Epidermal melanocyte (primary cell): ENCODE results near the gene CTAGE4.
"Not testable (repeated sequence)": the region's sequence is repeated elsewhere in the genome, so short reads cannot be mapped to it uniquely, and the experiment has no call there.

Experiments used
- DNase-seq: peaks from one replicate; pipeline ENCODE4 v3.0.0; 2011; ENCODE audit warnings: low spot score; ENCODE audit not compliant: insufficient read length

The CTAGE4 gene, protein sequence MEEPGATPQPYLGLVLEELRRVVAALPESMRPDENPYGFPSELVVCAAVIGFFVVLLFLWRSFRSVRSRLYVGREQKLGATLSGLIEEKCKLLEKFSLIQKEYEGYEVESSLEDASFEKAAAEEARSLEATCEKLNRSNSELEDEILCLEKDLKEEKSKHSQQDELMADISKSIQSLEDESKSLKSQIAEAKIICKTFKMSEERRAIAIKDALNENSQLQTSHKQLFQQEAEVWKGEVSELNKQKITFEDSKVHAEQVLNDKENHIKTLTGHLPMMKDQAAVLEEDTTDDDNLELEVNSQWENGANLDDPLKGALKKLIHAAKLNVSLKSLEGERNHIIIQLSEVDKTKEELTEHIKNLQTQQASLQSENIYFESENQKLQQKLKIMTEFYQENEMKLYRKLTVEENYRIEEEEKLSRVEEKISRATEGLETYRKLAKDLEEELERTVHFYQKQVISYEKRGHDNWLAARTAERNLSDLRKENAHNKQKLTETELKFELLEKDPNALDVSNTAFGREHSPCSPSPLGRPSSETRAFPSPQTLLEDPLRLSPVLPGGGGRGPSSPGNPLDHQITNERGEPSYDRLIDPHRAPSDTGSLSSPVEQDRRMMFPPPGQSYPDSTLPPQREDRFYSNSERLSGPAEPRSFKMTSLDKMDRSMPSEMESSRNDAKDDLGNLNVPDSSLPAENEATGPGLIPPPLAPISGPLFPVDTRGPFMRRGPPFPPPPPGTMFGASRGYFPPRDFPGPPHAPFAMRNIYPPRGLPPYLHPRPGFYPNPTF

GRCh38 chr7:144183166-144183565 lies at the start of gene CTAGE4:
Gene CTAGE4, plus strand, starts transcription at chr7:144183466. Its CDS starts 38 bp downstream, at chr7:144183504.
- not testable (repeated sequence) for DNase-seq

GRCh38 chr7:144134116-144134515 lies 49.1 kb upstream of the CTAGE4 start:
- no peak for DNase-seq

- DNase-seq = no peak
Observed at GRCh38 chr7:144137501-144137900, 45.8 kb upstream of the CTAGE4 start.

DNA sequence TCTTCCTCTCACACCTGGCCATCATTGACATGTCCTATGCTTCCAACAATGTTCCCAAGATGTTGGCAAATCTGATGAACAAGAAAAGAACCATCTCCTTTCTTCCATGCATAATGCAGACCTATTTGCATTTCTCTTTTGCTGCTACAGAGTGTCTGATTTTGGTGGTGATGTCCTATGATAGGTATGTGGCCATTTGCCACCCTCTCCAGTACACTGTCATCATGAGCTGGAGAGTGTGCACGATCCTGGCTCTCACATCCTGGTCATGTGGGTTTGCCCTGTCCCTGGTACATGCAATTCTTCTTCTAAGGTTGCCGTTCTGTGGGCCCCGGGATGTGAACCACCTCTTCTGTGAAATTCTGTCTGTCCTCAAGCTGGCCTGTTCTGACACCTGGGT lies 41.1 kb upstream of the CTAGE4 start:
- no peak for DNase-seq

GRCh38 chr7:144144426-144144825 lies 38.8 kb upstream of the CTAGE4 start:
- DNase-seq = no peak

DNA sequence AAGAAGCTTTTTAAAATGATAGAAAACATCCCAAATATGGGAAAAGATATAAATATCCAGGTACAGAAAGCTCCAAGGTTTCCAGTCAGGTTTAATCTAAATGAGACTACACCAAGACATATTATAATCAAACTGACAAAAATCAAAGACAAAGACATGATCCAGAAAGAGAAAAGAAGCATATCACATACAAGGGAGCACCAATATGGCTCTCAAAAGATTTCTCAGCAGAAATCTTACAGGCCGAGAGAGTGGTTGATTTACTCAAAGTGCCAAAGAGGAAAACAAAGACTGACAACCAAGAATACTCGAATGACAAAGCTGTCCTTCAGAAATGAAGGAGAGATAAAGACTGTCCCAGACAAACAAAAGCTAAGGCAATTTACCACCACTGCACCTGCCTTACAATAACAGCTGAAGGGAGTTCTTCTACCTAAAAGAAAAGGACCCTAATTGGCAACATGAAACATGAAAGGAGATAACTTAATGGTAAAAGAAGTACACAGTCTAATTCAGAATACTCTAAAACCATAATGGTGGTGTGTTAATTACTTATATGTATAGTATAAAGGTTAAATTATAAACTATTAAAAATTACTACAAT lies 34.9 kb upstream of the CTAGE4 start:
- no peak for DNase-seq

DNA sequence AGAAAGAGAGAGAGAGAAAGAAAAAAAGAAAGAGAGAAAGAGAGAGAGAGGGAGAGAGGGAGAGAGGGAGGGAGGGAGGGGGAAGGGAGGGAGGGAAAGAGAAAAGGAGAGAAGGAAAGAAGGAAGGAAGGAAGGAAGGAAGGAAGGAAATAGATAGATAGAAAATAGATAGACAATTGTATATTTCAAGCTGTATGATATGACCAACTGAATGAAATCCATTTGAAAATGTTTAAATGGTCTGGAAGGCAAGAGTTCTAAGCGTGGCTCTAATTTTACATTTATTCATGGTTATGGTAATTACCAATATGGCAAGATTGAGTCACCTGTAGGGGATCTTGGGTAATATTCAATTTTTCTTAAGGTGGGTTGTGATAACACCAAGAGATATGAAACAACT lies 24.4 kb upstream of the CTAGE4 start:
- no peak for DNase-seq

- no peak for DNase-seq
Observed at GRCh38 chr7:144164784-144165183, 18.5 kb upstream of the CTAGE4 start.

DNA sequence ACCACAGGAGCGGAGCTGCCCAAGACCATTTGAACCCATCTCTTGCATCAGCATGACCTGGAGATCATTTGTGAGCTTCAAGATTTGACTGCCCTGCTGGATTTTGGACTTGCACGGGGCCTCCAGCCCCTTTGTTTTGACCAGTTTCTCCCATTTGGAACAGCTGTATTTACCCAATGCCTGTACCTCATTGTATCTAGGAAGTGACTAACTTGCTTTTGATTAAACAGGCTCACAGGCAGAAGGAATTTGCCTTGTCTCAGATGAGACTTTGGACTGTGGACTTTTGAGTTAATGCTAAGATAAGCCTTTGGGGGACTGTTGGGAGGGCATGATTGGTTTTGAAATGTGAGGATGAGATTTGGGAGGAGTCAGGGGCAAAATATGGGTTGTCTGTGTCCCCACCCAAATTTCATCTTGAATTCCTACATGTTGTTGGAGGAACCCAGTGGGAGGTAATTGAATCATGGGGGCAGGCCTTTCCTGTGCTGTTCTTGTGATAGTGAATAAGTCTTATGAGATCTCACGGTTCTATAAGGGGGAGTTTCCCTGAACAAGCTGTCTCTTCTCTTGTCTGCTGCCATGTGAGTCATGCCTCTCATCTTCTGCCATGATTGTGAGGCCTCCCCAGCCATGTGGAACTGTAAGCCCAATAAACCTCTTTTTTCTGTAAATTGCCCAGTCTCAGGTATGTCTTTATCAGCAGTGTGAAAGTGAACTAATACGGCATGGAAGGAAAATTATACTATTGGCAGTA lies 11.5 kb upstream of the CTAGE4 start:
- not testable (repeated sequence) for DNase-seq

- DNase-seq = no peak
Observed at GRCh38 chr7:144174613-144175012, 8.7 kb upstream of the CTAGE4 start.

- DNase-seq = not testable (repeated sequence)
Observed at GRCh38 chr7:144178380-144179164, 4.7 kb upstream of the CTAGE4 start.

DNA sequence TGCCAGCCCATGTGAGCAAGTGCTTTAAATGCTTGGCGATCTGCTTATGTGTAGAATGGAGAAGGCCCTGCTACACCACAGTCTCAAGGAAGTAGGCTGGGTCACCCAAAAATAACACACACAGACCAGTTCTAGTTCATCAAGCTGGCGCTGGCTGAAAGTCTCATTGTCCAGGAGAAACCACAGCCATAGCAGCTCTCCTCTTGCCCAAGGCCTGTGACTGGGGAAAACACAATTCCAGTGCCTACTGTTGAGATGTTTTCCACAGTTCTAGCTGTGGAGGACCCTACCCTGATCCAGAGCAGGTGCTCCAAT lies 4.1 kb upstream of the CTAGE4 start:
- not testable (repeated sequence) for DNase-seq

GRCh38 chr7:144187848-144188247 lies 4.6 kb downstream of the CTAGE4 start:
- DNase-seq = not testable (repeated sequence)

- DNase-seq = not testable (repeated sequence)
Observed at GRCh38 chr7:144188578-144189171, 5.4 kb downstream of the CTAGE4 start.

GRCh38 chr7:144193782-144194181 lies 10.5 kb downstream of the CTAGE4 start:
- DNase-seq = not testable (repeated sequence)

DNA sequence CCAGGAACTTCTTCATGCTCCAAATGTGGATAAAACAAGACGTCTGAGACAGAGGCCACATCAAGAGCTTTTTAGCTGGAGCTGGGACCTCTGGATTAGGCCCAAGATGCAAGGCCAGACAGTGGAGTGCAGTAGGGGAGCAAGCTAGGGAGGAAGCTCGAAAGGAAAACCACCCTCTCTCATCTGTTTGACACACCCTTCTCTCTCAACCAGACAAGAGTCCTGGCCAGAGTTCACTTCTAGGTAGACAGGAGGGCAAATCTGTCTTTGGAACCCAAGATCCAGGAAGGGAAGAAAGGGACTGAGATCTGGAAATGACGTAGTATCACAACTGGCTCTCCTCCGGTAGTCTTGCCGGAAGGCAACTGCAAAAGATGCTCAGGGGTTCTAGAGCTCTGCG lies 11.2 kb downstream of the CTAGE4 start:
- not testable (repeated sequence) for DNase-seq

DNA sequence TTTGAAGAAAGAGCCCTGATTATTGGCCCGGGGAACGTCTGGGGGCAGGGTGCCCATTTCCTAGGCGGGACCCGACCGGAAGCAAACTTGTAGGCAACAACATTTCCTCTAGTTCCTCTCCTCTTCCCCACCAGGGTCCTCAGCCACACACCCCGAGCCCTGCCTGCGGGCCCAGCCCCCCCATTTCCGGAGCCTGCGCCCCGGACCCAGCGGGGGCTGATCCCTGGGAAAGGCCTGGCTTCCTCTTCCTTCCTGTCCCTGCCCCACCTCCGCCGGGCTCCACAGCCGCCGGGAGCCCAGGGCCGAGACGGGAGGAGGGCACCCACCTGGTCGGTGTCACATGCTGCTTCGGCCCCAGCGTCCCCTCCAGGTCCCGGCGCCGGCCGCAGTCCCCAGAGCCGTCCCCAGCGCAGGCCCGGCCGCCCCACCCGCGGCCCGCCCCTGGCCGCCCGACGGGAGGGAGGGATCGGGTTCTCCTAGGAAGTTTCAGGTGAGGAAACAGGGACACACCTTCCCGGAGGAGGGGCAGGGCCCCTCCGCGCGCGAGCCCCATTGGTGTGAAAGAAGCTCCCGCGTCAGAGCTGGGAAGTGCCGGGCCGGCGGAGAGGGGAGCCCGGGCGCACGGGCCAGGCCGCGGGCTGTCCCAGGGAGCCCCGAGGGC lies 12.1 kb downstream of the CTAGE4 start, which contains the start of gene ARHGEF35:
Gene ARHGEF35 (minus strand): TSS at position 622 of the 661 bp plus-strand sequence. CDS start 7,450 bp downstream, outside the sequence.
- not testable (repeated sequence) for DNase-seq

- not testable (repeated sequence) for DNase-seq
Observed at GRCh38 chr7:144198934-144199333, 15.7 kb downstream of the CTAGE4 start.

GRCh38 chr7:144201978-144202377 lies 18.7 kb downstream of the CTAGE4 start:
- DNase-seq = not testable (repeated sequence)
